ENCODE results near the gene ATP5F1B.
A peak's percentile ranks its signal among the peaks of the same experiment; 100 is the strongest.

ATP5F1B gene

DNA sequence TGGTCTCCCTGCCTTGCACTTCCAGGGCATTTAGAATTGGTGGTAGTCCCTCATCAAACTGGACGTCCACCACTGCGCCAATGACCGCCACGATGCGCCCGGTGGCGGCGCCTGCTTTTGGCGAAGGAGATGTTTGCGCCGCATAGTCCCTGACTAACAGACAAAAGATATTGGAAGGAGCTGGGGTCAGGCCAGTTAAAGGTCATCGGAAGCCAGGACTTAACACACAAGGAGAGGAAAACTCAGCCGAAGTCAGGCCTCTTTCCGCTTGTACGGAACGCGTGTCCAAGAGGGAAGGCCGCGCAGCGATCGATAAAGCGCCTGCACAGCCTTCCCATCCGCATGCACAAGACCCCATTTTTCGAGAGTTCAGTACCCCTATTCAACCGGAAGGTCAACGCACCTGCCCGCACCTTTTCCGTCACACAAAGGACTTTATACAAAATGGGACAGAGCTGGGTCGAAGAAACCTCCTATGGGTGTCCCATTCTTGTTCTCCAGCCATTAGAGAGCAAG, 525 bp downstream of the ATP5F1B start:
- no peak for DNase-seq

GRCh38 chr12:56644654-56645053, 1.1 kb downstream of the ATP5F1B start:
- no peak for DNase-seq

DNA sequence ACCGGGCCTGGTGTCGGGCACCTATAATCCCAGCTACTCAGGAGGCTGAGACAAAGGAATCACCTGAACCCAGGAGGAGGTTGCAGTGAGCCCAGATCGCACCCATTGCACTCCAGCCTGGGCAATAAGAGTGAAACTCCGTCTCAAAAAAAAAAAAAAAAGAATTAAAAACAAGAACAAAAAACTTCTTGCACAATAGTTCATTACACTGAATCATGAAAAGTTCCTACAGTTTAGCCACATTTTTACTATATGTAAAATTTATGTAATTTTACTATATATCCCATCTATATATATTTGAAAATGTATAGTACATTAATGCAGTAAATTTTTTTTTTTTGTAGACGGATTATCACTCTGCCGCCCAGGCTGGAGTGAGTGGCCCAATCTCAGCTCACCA, 4.6 kb downstream of the ATP5F1B start:
- no peak for DNase-seq

DNA sequence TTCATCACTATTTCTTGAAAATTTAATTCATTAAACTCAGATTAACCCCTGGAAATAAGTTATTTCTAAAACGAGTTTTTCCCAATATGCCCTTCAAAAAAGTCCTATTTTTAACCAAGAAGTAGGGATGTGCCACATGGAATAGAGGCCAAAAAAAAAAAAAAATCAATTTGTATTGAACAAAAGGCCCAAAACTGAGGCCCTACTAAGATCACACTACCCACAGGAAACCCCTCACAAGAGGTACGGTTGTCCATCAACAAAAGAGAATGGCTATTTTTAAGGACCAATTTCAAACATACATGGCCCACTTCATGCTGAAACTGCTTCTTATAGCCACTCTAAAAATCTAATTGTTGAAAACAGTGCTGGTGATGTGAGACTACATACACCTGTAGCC, 8.2 kb downstream of the ATP5F1B start:
- DNase-seq, result no peak

DNA sequence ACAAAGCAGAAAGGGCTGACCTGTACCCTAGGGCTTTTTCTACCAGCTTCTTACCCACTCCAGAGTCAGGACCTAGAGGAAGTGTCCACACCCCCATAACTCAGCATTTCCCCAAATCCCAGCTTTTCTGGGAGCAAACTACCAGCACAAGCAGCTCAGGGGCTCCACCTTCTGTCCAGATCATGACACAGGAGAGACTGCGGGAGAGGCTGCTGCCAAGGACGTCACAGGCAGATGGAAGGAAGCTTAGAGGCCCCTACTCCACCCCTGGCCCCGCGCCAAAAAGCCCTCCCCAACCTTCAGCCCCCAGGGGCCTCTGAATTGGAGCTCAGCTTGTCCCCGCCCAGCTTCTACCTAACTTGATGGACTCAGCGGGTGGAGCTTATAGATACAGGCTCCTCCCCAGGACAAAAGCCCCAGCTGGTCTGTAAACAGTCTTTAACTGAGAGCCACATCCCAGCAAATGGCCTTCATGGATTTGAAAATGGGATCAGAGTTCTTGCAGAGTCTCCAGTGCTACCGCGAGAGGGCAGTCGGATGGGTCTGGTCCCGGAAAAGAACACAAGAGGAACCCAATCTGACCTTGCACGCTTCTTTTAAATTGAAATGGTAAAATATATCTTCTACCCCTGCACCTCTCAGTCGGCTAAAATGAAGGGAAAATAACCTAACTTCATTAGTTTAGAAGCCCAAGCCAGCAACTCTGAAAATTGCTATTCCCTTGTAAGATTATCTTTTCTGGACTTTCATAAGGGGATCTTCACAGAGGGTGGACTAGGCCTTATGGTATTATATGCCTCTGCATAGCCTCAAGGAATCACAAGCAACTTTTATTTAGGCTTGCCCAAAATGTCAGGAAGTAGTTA, 8.9 kb downstream of the ATP5F1B start:
- DNase-seq, result peak; percentile 97

GRCh38 chr12:56635806-56636674, 9.7 kb downstream of the ATP5F1B start:
- DNase-seq, result peak; percentile 71

DNA sequence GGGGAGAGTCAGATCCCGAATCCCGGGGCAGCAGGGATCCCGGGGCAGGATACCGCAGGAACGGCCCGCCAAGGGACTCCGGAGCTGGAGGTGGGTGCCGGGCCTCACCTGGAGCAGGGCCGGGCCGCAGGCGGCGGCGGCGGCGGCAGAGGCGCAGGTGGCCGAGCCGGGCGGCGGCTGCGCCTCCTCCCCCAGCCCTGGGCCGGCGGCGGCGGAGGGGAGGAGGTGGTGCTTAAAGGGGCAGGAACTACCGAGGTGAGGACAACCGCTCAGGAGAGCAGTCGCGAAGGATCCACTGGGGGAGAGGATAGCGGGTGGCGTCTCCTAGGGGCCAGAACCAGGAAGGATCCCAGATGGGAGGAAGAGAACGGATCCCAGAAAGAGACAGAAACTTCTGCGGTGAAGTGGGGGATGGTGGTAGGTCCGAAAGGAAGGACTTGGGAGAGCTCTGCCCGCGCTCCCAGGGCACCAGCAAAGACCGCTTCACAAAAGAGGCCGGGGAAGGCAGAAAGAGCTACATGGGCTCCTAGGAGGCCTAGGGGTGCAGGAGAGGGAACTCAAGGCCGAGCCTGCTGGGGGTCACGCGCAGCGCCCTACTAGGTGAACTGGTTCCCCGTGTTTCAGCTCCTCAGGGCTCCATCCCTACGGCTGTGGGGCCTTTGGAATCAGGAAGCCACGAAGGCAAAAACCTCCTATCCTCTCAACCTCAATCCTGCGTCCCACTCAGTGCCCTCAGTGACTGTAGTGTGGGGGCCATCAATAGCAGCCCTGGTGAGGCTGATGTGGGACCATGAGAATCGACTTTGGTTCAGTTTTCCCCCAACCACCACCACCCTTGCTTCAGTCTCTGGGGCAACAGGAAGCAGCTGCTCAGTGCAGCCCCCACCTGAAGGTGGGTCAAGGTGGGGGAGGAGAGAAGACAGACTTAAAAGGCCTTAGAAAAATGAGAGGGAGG, 10.7 kb downstream of the ATP5F1B start:
- DNase-seq, result peak; percentile 47

DNA sequence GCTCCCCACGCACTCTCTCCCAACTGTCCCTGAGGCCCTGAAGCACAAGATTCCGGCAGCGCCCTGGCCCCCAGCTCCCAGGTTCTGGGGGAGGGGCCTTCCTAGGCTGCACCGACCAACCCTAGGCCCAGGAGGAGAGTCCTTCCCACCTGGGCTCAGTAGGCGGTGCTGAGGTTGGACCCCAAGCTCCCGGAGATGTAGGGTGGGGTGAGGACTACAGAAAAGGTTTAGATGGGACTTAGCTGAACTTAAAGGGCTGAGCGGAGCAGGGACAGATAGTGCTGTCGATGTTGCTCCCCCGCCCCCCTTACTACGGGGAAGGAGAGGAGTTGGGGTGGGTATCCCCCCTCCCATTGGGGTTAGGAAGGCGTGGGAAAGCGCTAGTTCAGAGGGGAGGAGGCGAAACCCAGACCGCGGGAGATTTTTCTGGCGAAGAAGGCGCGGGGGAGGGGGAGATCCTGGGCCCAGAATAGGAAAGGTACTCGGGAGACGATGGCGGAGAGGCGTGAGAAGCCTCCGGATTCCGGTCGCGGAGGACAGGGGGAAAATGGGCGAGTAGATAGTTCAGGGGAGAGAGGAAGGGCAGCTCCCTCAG, 11.4 kb downstream of the ATP5F1B start:
- no peak for DNase-seq

- DNase-seq, result no peak
Measured at GRCh38 chr12:56633468-56634241, 12.1 kb downstream of the ATP5F1B start.

DNA sequence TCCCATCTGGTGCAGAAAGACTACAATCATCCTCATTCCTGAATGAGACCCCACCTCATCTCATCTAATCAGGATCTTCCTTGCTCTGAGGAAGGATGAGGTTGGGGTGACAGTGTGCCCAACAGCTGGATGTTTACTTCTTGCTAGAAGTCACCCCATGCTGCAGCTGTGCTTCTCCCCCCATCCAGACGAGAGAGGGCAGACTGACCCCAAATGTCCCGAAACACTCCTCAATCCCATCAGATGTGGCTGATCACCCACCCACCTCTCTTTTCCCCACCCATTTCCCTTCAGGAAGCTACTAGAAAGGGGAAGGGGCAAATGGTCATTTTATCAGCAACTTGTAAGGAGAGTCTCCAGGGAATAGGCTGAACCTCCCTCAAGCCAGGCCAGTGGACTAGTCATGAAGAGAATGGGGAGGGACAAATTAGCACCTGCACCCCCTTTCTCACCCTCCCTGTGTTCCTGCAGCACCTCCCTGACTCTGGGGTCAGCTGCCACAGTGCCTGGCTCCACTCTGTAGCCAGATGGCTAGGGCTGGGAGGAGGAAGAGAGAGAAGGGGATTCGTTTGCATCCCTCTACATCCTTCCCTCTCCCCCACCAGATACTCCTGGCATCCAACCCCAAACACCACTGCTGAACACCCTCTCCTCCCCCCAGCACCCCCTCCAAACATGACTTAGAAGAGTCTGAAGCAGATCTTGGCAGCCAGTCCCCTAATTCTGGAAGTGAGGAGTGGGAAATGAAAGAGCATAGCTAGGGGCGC, 12.9 kb downstream of the ATP5F1B start:
- DNase-seq, result no peak

- DNase-seq, result peak; percentile 36
Measured at GRCh38 chr12:56631790-56632700, 13.7 kb downstream of the ATP5F1B start.

- DNase-seq, result peak; percentile 78
Measured at GRCh38 chr12:56630180-56630632, 15.6 kb downstream of the ATP5F1B start, which contains the start of gene BAZ2A. Gene BAZ2A (minus strand): TSS chr12:56630326. CDS start chr12:56617530, 12,796 bp downstream.

DNA sequence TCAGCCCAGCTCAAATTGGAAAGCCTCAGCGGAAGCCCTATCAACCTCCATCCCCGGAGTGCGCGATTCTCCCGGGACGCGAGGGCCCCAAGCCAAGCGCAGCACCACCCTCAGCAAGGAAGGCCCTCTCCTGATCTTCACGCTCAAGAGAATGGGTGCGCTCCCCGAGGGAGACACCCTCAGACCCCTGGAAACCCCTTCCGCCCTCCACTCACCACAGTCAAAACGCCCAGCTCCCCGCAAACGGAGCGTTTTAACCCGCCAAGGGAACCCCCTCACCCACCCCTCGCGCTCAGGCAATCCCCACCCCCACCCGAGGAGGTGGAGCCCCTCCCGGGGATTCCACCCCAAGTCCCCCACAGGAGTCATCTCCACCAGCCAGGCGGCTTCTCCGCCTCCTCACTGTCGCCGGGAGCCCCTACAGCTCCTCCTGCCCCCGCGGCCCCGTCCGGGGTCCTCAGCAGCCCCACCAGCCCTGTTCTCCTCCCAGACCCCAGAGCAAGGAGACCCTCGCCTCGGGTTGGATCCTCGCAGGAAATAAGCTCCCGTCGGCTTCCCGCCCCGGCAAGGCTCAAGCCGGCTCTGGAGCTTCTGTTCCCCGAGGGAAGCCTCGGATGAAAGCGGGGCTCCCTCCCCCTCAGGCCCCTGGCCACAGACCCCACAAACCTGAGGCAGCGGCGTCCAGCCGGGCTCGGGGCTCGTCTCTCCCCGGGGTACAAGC, 16.2 kb downstream of the ATP5F1B start:
- peak; percentile 40 for DNase-seq

- DNase-seq, result peak; percentile 57
Measured at GRCh38 chr12:56628671-56629458, 16.9 kb downstream of the ATP5F1B start.

DNA sequence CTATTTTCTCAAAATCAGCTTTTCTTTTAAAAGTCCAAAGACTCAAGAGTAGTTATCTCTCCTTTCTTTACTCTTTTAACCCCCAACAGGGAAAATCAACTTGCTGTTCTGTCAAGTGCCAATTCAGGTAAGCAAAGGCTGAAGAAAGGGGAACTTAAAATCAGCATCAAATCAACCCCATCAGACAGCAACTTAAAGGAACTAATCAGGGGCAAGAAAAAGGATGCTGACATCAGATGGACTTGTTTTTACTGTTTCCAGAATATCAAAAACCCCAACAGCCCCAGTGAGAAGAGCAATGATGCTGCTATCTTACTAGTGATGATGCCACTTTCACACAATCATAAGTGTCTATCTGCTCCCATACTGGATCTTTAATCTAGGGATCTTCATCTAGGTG, 19.1 kb downstream of the ATP5F1B start:
- no peak for DNase-seq

DNA sequence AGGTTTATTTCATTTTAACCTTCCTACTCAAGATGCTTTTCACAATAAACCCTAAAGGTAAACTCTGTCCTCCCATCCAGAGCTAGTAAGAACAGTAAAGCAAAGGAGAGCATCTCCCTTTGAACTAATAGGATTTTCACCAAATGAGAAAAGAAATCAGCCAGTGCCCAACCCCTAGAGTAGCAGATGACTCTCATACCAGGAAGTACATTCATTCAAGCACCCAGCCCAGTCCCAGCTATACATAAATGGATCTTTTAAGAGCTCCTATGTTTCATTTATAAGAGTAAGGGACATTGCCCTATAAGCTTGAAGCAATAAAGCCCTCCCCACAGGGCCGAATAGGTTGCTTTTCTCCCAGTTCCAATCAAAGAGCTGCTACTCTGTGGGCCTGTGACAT, 23.2 kb downstream of the ATP5F1B start:
- DNase-seq, result no peak

GRCh38 chr12:56616925-56617324, 28.9 kb downstream of the ATP5F1B start:
- DNase-seq, result no peak
